ENCODE data around the gene USH1G.

USH1G gene

DNA sequence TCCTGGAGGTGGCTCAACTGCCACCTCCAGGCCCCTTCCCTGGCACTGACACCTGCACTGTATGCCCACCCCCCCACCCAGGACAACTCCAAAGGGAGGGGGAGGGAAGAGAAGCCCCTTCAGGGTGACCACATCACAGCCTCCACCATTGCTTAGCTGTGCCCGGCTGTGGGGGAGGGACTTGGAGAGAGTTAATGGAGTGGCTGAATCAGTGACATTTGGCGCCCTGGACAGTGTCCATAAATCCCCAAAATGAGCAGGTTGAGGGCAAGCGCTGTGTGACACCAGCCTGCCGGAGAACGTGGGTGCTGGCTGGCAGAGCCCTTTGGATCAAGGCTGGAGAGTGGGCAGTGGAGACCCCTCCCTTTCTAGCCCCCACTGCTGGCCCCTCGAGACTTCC lies 883 bp downstream of the USH1G start:
- no peaks in the 10 kb centered on the region for H3K9me3 ChIP-seq (replicated peaks; ENCODE audit: insufficient read depth, low read length)
- H3K4me1 ChIP-seq (ENCODE audit: low read length) = no peaks in the 10 kb centered on the region
- TF ChIP-seq, protein P1, sequence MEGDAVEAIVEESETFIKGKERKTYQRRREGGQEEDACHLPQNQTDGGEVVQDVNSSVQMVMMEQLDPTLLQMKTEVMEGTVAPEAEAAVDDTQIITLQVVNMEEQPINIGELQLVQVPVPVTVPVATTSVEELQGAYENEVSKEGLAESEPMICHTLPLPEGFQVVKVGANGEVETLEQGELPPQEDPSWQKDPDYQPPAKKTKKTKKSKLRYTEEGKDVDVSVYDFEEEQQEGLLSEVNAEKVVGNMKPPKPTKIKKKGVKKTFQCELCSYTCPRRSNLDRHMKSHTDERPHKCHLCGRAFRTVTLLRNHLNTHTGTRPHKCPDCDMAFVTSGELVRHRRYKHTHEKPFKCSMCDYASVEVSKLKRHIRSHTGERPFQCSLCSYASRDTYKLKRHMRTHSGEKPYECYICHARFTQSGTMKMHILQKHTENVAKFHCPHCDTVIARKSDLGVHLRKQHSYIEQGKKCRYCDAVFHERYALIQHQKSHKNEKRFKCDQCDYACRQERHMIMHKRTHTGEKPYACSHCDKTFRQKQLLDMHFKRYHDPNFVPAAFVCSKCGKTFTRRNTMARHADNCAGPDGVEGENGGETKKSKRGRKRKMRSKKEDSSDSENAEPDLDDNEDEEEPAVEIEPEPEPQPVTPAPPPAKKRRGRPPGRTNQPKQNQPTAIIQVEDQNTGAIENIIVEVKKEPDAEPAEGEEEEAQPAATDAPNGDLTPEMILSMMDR (IDR thresholded peaks at IDR 0.05; ENCODE audit: low read length) = no peak
- TF ChIP-seq EZH2 (optimal IDR thresholded peaks at IDR 0.05; ENCODE audit: low read depth, low read length) = no peak
- TF ChIP-seq EZH2phosphoT487 (IDR thresholded peaks at IDR 0.05; ENCODE audit: low read length) = no peak
- H3K79me2 ChIP-seq (ENCODE audit: low read length) = no peaks in the 10 kb centered on the region
- H3F3A ChIP-seq (ENCODE audit: insufficient read depth, low read length) = no peaks in the 10 kb centered on the region
- H3K9ac ChIP-seq (ENCODE audit: low read length) = no peak overlapping the region
- no peak overlapping the region for H3K4me2 ChIP-seq (ENCODE audit: low read depth, low read length)
- no peak overlapping the region for H3K27ac ChIP-seq (ENCODE audit: low read length)
- H3K9me2 ChIP-seq (replicated peaks; ENCODE audit: insufficient read depth, low read length) = no peaks in the 10 kb centered on the region
- no peak for DNase-seq
- H3K27me3 ChIP-seq (replicated peaks; ENCODE audit: insufficient read depth, low read length) = peaks cover 97% of the 10 kb centered on the region
- H3K4me3 ChIP-seq (ENCODE audit: low read length) = no peak overlapping the region
- H3K36me3 ChIP-seq (replicated peaks; ENCODE audit: insufficient read depth, low read length) = no peaks in the 10 kb centered on the region
- H4K20me1 ChIP-seq (ENCODE audit: insufficient read depth, low read length) = no peaks in the 10 kb centered on the region; the same call in 1 of the 2 replicates
- H2AFZ ChIP-seq (ENCODE audit: low read length) = no peak overlapping the region

DNA sequence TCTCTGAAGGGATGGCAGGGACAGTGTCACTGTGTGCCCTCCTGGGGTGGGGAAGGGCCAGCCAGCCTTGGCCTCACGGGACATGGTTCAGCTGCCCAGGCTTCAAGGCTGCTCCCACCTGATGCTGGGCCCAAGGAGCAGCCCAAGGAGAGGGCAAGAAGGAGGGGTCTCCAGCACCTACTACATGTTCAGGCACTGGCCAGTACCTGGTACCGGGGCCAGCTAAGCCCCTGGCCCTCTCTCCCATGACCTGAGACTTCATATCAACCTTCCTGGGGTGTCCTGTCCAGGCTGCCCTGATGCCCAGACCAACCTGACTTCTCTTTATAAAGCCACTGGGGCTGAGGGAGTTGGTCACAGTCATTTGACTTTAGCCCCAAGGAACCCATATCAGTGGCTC lies 1.3 kb downstream of the USH1G start:
- H3K27me3 ChIP-seq (replicated peaks; ENCODE audit: insufficient read depth, low read length) = peaks cover 97% of the 10 kb centered on the region
- H3K4me3 ChIP-seq (ENCODE audit: low read length) = no peak overlapping the region
- H3K4me2 ChIP-seq (ENCODE audit: low read depth, low read length) = no peak overlapping the region
- no peak overlapping the region for H2AFZ ChIP-seq (ENCODE audit: low read length)
- no peak overlapping the region for H3K27ac ChIP-seq (ENCODE audit: low read length)
- H3F3A ChIP-seq (ENCODE audit: insufficient read depth, low read length) = no peaks in the 10 kb centered on the region
- no peaks in the 10 kb centered on the region for H3K4me1 ChIP-seq (ENCODE audit: low read length)
- TF ChIP-seq, protein P1 (IDR thresholded peaks at IDR 0.05; ENCODE audit: low read length) = no peak
- TF ChIP-seq EZH2phosphoT487 (IDR thresholded peaks at IDR 0.05; ENCODE audit: low read length) = no peak
- no peak for TF ChIP-seq EZH2 (optimal IDR thresholded peaks at IDR 0.05; ENCODE audit: low read depth, low read length)
- no peaks in the 10 kb centered on the region for H3K36me3 ChIP-seq (replicated peaks; ENCODE audit: insufficient read depth, low read length)
- no peaks in the 10 kb centered on the region for H3K79me2 ChIP-seq (ENCODE audit: low read length)
- no peak overlapping the region for H3K9ac ChIP-seq (ENCODE audit: low read length)
- H3K9me3 ChIP-seq (replicated peaks; ENCODE audit: insufficient read depth, low read length) = no peaks in the 10 kb centered on the region
- H4K20me1 ChIP-seq (ENCODE audit: insufficient read depth, low read length) = no peaks in the 10 kb centered on the region; the same call in 1 of the 2 replicates
- H3K9me2 ChIP-seq (replicated peaks; ENCODE audit: insufficient read depth, low read length) = no peaks in the 10 kb centered on the region
- DNase-seq = no peak

DNA sequence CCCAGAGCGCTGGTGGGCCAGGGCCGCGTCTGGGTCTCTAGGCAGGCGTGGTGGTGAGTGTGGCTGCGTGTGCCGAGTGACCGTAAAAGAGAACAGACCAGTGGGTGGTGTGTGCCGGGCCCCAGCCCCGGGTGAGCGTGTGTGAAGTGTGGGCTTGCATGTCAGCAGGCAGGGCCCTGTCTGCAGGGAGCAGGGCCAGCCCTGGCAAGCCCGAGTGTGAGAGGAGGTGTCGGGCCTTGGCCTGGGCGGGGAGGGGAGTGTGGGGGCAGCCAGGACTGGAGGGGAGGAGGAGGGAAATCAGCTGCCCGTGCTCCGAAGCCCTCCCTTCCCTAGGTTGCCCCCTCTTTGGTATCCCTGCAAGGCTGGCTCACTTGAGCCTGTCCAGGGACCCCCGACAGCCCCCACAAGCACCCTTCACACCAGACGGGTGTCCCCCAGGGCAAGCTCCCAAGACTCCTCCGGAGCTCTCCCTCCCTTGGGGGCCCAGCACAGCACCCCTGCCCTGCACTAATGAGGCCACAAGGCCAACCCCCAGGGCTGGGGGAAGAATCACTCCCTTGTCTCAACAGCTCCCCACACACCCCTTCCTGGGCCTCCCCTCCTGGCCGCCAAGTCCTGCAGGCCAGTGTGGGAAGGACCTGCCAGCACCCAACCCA lies 1.9 kb downstream of the USH1G start:
- Histone ChIP-seq H3K4me2 (ENCODE audit: low read depth, low read length) (no peak overlapping the region), H3K27ac (ENCODE audit: low read length) (no peak overlapping the region), H3K36me3 (replicated peaks; ENCODE audit: insufficient read depth, low read length) (no peaks in the 10 kb centered on the region), H3K27me3 (replicated peaks; ENCODE audit: insufficient read depth, low read length) (peaks cover 97% of the 10 kb centered on the region), H2AFZ (ENCODE audit: low read length) (no peak overlapping the region), H3K4me1 (ENCODE audit: low read length) (no peaks in the 10 kb centered on the region), H3K9me3 (replicated peaks; ENCODE audit: insufficient read depth, low read length) (no peaks in the 10 kb centered on the region), H3K4me3 (ENCODE audit: low read length) (no peak overlapping the region), H3K9ac (ENCODE audit: low read length) (no peak overlapping the region), H4K20me1 (ENCODE audit: insufficient read depth, low read length) (no peaks in the 10 kb centered on the region; the same call in 1 of the 2 replicates), H3K9me2 (replicated peaks; ENCODE audit: insufficient read depth, low read length) (no peaks in the 10 kb centered on the region), H3F3A (ENCODE audit: insufficient read depth, low read length) (no peaks in the 10 kb centered on the region), H3K79me2 (ENCODE audit: low read length) (no peaks in the 10 kb centered on the region)
- TF ChIP-seq EZH2 (optimal IDR thresholded peaks at IDR 0.05; ENCODE audit: low read depth, low read length) (no peak), EZH2phosphoT487 (IDR thresholded peaks at IDR 0.05; ENCODE audit: low read length) (no peak)
- TF ChIP-seq, protein P1 (IDR thresholded peaks at IDR 0.05; ENCODE audit: low read length) = no peak
- DNase-seq = no peak

All from MM.1S (cell line).